NT2/D1 (cell line): ENCODE measurements around the gene RBP7.
"Not testable (repeated sequence)": the region's sequence is repeated elsewhere in the genome, so short reads cannot be mapped to it uniquely, and the experiment has no call there.

Source experiments
- SUZ12 ChIP-seq: IDR thresholded peaks from 2 replicates; pipeline ENCODE4 v1.6.1; 2011; ENCODE audit not compliant: insufficient read length, insufficient read depth; ENCODE audit errors: extremely low read depth
- ZNF274 ChIP-seq: IDR thresholded peaks from 2 replicates; pipeline ENCODE4 v1.6.1; 2011; ENCODE audit warnings: mild to moderate bottlenecking, low read depth, low read length

DNA sequence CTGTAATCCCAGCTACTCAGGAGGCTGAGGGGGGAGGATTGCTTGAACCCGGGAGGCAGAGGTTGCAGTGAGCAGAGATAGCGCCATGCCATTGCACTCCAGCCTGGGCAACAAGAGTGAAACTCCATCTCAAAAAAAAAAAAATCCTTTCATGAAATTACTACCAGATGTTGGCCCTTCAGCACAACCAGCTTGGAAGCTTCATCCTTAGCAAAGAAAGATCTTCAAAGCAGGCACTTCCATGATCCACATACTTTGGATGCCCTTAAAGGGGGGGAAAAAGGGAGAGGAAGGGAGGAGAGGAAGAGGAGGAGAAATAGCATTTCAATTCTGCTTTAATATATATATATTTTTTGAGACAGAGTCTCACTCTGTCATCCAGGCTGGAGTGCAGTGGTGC is 23.6 kb downstream of the RBP7 start:
- not testable (repeated sequence) for TF ChIP-seq ZNF274, SUZ12
